Esophagus squamous epithelium (tissue), 5 donors: ENCODE data around the gene FBXO41. TPM values are rescaled to one million over a fixed set of nuclear protein-coding genes. Genes with fewer than 3 reads are reported as not detected.

Experiments
- DNase-seq: peaks from one replicate; lab custom pipeline; 2025; lab: John Stamatoyannopoulos, UW
- H3K27ac ChIP-seq, 4 donors: fragments of 200-600 bp; sonication (generic); one replicate each; pipeline ENCODE4 v1.5.1; 2016 to 2019; ENCODE audit warnings: mild to moderate bottlenecking in 1 of 4
- H3K27me3 ChIP-seq, 4 donors: fragments of 200-600 bp; sonication (generic); 1 replicate in 3 of 4; 2 replicates in 1 of 4; pipeline versions ENCODE4 v1.5.1 to v1.6.0; 2017 to 2021; ENCODE audit warnings: antibody characterized with exemption in 1 of 4
- H3K36me3 ChIP-seq, 3 donors: fragments of 200-600 bp; sonication (generic); one replicate each; pipeline ENCODE4 v1.5.1; 2016 to 2019
- H3K4me1 ChIP-seq, 3 donors: fragments of 200-600 bp; sonication (generic); one replicate each; pipeline ENCODE4 v1.5.1; 2017 to 2019
- H3K4me3 ChIP-seq, 4 donors: fragments of 200-600 bp; sonication (generic); 1 replicate in 3 of 4; 2 replicates in 1 of 4; pipeline ENCODE4 v1.5.1; 2016 to 2019; ENCODE audit warnings: mild to moderate bottlenecking in 2 of 4, moderate library complexity in 1 of 4
- H3K9me3 ChIP-seq, 3 donors: fragments of 200-600 bp; sonication (generic); one replicate each; pipeline ENCODE4 v1.5.1; 2016 to 2019
- POLR2A ChIP-seq, 4 donors: fragments of 450-650 bp; IDR thresholded peaks; one replicate each; pipeline ENCODE4 v1.6.1; 2017; ENCODE audit warnings: antibody characterized with exemption in 4 of 4, mild to moderate bottlenecking in 4 of 4, moderate library complexity in 3 of 4
- WGBS, 2 donors: methylation state at CpG; one replicate each; pipeline ENCODE4 v1.1.5; 2018; 5-methylcytosine and 5-hydroxymethylcytosine counted together
- intact Hi-C: fragments of 100-400 bp; cut with DNase I; formaldehyde crosslinking; loops from one replicate; pipeline ENCODE4 v1.15.0; 2022
- total RNA-seq, 4 donors: library from RNA; depleted of rRNA; stranded (reverse); fragments of >200 nt; gene quantifications; one replicate each; pipeline ENCODE4 v1.1.0, GENCODE V29; 2016
- TF ChIP-seq, protein P1 (sequence below), 6 experiments: fragments of 450-650 bp in 4 of 6; fragments of 200-600 bp in 2 of 6; sonication (generic) in 2 of 6; IDR thresholded peaks; one replicate each; pipeline ENCODE4 v1.5.1; 2016 to 2019; ENCODE audit warnings: antibody characterized with exemption in 6 of 6, mild to moderate bottlenecking in 4 of 6, moderate library complexity in 4 of 6
- donor health status: DM: yes; HTN: yes; CAD: no.

The FBXO41 gene
- total RNA-seq, 4 donors from 2014 or later, result 1.1 to 2.3 (median 1.3) TPM

DNA sequence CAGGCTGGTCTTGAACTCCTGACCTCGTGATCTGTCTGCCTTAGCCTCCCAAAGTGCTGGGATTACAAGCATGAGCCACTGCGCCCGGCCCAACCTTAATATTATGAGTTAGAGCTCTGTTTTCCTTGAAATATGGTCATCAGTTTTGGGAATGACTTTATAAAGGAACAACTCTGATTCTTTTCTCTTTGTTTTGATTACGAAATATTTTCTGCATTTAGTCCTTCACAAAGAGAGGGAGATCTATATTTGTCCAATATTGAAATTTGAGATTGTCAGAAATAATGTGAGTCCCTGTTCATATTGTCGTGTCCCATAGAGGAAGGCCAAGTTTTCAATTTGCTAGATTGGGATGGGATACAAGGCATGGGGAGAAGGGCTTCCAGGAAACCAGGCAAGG, 67.1 kb downstream of the FBXO41 start:
- TF ChIP-seq, protein P1, sequence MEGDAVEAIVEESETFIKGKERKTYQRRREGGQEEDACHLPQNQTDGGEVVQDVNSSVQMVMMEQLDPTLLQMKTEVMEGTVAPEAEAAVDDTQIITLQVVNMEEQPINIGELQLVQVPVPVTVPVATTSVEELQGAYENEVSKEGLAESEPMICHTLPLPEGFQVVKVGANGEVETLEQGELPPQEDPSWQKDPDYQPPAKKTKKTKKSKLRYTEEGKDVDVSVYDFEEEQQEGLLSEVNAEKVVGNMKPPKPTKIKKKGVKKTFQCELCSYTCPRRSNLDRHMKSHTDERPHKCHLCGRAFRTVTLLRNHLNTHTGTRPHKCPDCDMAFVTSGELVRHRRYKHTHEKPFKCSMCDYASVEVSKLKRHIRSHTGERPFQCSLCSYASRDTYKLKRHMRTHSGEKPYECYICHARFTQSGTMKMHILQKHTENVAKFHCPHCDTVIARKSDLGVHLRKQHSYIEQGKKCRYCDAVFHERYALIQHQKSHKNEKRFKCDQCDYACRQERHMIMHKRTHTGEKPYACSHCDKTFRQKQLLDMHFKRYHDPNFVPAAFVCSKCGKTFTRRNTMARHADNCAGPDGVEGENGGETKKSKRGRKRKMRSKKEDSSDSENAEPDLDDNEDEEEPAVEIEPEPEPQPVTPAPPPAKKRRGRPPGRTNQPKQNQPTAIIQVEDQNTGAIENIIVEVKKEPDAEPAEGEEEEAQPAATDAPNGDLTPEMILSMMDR (IDR thresholded peaks at IDR 0.05), result no peak
- TF ChIP-seq POLR2A (IDR thresholded peaks at IDR 0.05), result no peak
- H3K27ac ChIP-seq, result no peak overlapping the region
- H3K9me3 ChIP-seq, result no peaks in the 10 kb centered on the region
- 89 to 91% methylated on average over 5 of the region's 5 CpGs for WGBS, 2 donors
- no peaks in the 10 kb centered on the region for H3K27me3 ChIP-seq
- peaks cover 5 to 30% (median 22%) of the 10 kb centered on the region in 3 donors for H3K4me1 ChIP-seq
- H3K4me3 ChIP-seq, result no peak overlapping the region
- intact Hi-C loops, result no loop called here
- H3K36me3 ChIP-seq, result peaks cover 0 to 40% (median 3%) of the 10 kb centered on the region in 3 donors
- DNase-seq, result no peak

DNA sequence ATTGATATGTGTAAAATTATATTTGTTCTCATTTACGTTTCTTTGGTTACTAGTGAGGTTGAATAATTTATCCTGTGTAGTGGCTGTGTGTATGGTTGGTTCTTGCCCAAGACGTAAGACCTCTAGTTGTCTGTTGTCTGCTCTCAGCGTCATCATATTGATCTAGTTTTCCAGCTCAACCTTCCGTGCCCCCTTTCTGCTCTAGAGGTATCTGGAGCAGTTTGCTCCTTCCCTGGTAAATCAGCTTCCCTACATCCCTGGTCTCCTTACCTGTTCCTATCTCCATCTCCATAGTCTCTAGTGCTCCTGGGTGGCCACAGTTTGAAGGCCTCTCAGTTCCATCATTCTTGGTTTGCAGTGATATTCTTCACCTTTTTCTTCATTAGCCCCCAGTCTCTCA, 69.0 kb downstream of the FBXO41 start:
- no peak for DNase-seq
- intact Hi-C loops, result no loop called here
- Histone ChIP-seq H3K9me3 (no peaks in the 10 kb centered on the region), H3K36me3 (peaks cover 0 to 21% (median 0%) of the 10 kb centered on the region in 3 donors), H3K4me3 (peak overlapping the region in 2 of 4 donors; percentile 88 to 91), H3K27me3 (no peaks in the 10 kb centered on the region), H3K27ac (no peak overlapping the region), H3K4me1 (peaks cover 5 to 32% (median 24%) of the 10 kb centered on the region in 3 donors)
- WGBS, 2 donors, result 73 to 74% methylated on average over 4 of the region's 4 CpGs
- TF ChIP-seq POLR2A (IDR thresholded peaks at IDR 0.05), result no peak
- TF ChIP-seq, protein P1 (IDR thresholded peaks at IDR 0.05), result no peak

DNA sequence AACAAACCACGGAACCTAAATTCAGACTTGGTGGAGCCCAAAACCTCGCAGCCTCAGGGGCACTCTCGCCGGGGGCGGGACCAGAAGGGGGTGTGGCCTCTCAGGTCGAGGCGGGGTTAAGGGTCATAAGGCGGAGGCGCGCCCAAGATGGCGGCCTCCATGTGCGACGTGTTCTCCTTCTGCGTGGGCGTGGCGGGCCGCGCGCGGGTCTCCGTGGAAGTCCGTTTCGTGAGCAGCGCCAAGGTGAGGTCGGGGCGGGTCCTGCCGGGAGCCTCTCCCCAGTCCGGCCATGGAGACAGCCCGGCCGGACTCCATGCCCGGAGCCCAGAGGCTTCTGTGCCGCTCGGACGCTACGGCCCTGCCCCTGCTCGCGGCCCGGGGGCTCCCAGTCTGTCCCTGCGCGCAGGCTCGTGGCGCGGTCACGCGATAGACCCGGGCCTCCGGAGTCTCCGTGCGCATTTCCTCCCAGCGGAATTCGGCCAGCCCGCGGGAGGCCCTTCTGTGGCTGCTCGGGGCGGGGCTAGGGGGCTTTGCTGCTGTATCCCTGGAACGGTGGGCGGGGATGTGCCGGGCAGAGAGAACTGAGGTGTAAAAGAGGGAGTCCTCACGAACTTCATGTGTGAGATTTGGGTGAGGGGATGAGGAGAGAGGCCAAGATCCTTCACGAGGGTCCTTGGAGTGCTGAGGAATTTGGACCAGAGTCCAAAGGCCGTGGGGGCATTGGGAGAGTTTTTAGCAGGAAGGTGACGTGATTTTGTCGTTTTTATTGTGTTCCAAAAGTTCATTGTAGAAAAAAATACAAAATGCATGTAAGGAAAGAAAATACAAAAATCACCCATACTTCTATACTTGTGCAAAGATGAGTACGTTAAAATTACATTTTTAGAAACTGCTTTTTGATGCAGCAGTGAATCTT, 69.9 kb downstream of the FBXO41 start, which contains the start of gene SMYD5:
Gene SMYD5 (plus strand): TSS at position 126 of the 916 bp plus-strand sequence. CDS start 22 bp downstream, at position 148.
- peak; percentile 48 for DNase-seq
- Histone ChIP-seq H3K27me3 (no peaks in the 10 kb centered on the region), H3K4me3 (peak within 1 kb of the TSS; percentile 73 to 91 (median 81)), H3K36me3 (peaks cover 0 to 12% (median 0%) of the 10 kb centered on the region in 3 donors), H3K4me1 (peaks cover 5 to 32% (median 24%) of the 10 kb centered on the region in 3 donors), H3K27ac (peak within 1 kb of the TSS; percentile 67 to 81 (median 74)), H3K9me3 (no peaks in the 10 kb centered on the region)
- WGBS, 2 donors, result 0 to 1% methylated on average over 8 of the region's 64 CpGs
- peak in 1 of 4 donors; percentile 44 for TF ChIP-seq POLR2A (IDR thresholded peaks at IDR 0.05)
- TF ChIP-seq, protein P1 (IDR thresholded peaks at IDR 0.05), result no peak
- intact Hi-C loops, result no loop called here

DNA sequence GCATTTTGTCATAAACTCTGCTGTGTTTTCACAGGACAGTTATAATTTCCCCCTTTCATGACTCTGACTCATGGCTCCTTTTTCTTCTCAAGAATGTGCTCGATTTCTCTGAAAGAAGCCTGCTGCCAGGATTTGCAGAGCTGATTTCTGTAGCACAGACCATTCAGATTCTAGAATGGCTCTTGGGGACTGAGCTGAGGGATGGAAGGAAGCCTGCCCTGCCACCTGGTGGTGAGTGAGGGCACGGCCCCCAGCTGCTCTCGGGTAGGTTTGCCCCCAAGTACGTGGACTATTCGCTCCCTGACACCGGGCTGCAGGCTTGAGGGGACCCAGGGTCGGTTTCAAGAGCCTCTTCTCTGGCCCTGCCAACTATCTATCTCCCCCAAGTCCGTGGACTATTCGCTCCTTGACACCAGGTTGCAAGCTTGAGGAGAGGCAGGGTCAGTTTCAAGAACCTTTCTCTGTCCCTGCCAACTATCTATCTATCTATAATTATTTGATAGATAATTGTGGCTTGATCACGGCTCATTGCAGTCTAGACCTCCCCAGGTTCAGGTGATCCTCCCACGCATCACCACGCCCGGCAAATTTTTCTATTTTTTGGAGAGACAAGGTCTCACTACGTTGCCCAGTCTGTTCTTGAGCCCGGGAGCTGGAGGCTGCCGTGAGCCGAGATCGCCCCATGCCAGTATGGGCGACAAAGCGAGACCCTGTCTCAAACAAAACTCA, 71.7 kb downstream of the FBXO41 start:
- peak; percentile 9 for DNase-seq
- Histone ChIP-seq H3K9me3 (no peaks in the 10 kb centered on the region), H3K27me3 (no peaks in the 10 kb centered on the region), H3K4me1 (peaks cover 5 to 32% (median 24%) of the 10 kb centered on the region in 3 donors), H3K4me3 (no peak overlapping the region), H3K36me3 (no peaks in the 10 kb centered on the region), H3K27ac (no peak overlapping the region)
- intact Hi-C loops, result no loop called here
- TF ChIP-seq, protein P1 (IDR thresholded peaks at IDR 0.05), result peak; percentile 84 to 93 (median 86)
- no peak for TF ChIP-seq POLR2A (IDR thresholded peaks at IDR 0.05)
- WGBS, 2 donors, result 13 to 44% methylated on average over 9 to 14 of the region's 20 CpGs
